ENCODE data around the gene ZNF605. TPM values are rescaled to one million over a fixed set of nuclear protein-coding genes. Genes with fewer than 3 reads are reported as not detected.
"Not testable (repeated sequence)": the region's sequence is repeated elsewhere in the genome, so short reads cannot be mapped to it uniquely, and the experiment has no call there.

The ZNF605 gene
- polyA plus RNA-seq, 3 donors = 0.32 to 1.9 (median 0.80) TPM

DNA sequence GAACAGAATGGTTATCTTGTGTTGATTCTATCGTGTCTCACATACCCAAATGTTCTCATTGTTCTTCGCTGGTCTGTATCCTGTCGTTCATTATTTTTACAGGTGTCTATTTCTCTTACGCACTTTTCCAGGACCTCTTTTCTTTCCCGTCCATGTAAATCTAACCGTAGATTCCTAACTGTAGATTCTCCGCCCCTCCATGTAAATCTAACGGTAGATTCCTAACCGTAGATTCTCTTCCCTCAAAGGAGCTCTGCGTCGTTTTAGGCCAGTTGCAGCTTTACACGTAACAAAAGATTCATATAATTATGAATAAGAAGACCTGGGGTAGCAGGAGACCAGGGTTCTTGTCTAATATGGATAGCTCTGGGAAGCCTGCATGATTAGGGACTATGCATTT is 9.7 kb upstream of the ZNF605 start:
- Mint-ChIP-seq H3K36me3 (peaks cover 0 to 14% of the 10 kb centered on the region in 2 donors), H3K9me3 (peaks cover 47 to 96% (median 89%) of the 10 kb centered on the region in 7 donors), H3K4me1 (no peaks in the 10 kb centered on the region), H3K4me3 (no peak overlapping the region), H3K27me3 (ENCODE audit: low read depth in 3 of 3) (peaks cover 0 to 3% (median 0%) of the 10 kb centered on the region in 3 donors), H3K27ac (peak overlapping the region in 1 of 7 donors; percentile 15)
- no peaks in the 10 kb centered on the region for H4K20me1 ChIP-seq (ENCODE audit: insufficient read depth, low read length)
- H3K36me3 ChIP-seq (replicated peaks in 1 of 2; ENCODE audit: control insufficient read depth in 1 of 2, insufficient read depth in 2 of 2, low read length in 2 of 2) = no peaks in the 10 kb centered on the region
- no peak overlapping the region for H3K27ac ChIP-seq (ENCODE audit: low read depth in 1 of 2, low read length in 2 of 2)
- DNase-seq = no peak
- no peaks in the 10 kb centered on the region for H3K79me2 ChIP-seq (ENCODE audit: insufficient read depth, low read length)
- intact Hi-C loops (cut with micrococcal nuclease) = no loop called here
- H2AFZ ChIP-seq (ENCODE audit: insufficient read depth, low read depth, low read length, poor library complexity, severe bottlenecking) = no peak overlapping the region
- H3K9ac ChIP-seq (ENCODE audit: insufficient read depth, low read length, poor library complexity, severe bottlenecking) = no peak overlapping the region
- 96% methylated on average over 8 of the region's 12 CpGs for WGBS (ENCODE audit: insufficient coverage)
- H3K4me1 ChIP-seq (ENCODE audit: control insufficient read depth in 1 of 2, insufficient read depth in 2 of 2, low read length in 2 of 2) = no peaks in the 10 kb centered on the region
- H3K27me3 ChIP-seq (ENCODE audit: control insufficient read depth in 2 of 2, insufficient read depth in 2 of 2, low read length in 2 of 2) = no peaks in the 10 kb centered on the region
- peaks cover 84 to 96% of the 10 kb centered on the region in 2 donors for H3K9me3 ChIP-seq (replicated peaks in 1 of 2; ENCODE audit: control insufficient read depth in 1 of 2, insufficient read depth in 1 of 2, low read length in 2 of 2)
- peak overlapping the region in 1 of 3 experiments; percentile 17 for H3K4me3 ChIP-seq (replicated peaks in 1 of 3; ENCODE audit: low read depth in 2 of 3, low read length in 3 of 3)
- TF ChIP-seq, protein P1, sequence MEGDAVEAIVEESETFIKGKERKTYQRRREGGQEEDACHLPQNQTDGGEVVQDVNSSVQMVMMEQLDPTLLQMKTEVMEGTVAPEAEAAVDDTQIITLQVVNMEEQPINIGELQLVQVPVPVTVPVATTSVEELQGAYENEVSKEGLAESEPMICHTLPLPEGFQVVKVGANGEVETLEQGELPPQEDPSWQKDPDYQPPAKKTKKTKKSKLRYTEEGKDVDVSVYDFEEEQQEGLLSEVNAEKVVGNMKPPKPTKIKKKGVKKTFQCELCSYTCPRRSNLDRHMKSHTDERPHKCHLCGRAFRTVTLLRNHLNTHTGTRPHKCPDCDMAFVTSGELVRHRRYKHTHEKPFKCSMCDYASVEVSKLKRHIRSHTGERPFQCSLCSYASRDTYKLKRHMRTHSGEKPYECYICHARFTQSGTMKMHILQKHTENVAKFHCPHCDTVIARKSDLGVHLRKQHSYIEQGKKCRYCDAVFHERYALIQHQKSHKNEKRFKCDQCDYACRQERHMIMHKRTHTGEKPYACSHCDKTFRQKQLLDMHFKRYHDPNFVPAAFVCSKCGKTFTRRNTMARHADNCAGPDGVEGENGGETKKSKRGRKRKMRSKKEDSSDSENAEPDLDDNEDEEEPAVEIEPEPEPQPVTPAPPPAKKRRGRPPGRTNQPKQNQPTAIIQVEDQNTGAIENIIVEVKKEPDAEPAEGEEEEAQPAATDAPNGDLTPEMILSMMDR (IDR thresholded peaks at IDR 0.05) = no peak
- no peak overlapping the region for H3K4me2 ChIP-seq (replicated peaks; ENCODE audit: extremely low read depth, low read length, poor library complexity, severe bottlenecking)

DNA sequence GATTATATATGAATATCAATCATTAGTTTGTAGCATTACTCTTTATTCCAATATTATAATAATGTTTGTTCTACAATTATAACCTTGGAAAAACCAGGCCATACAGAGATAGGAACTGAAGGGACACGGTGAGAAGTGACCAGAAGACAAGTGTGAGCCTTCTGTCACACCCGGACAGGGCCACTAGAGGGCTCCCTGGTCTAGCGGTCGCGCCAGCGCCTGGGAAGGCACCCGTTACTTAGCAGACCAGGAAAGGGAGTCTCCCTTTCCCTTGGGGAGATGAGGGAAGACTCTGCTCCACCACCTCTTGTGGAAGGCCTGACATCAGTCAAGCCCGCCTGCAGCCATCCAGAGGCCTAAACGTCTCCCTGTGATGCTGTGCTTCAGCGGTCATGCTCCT is 7.8 kb upstream of the ZNF605 start:
- H3K27me3 ChIP-seq (ENCODE audit: control insufficient read depth in 2 of 2, insufficient read depth in 2 of 2, low read length in 2 of 2); H3K4me1 Mint-ChIP-seq; H3K4me2 ChIP-seq (replicated peaks; ENCODE audit: extremely low read depth, low read length, poor library complexity, severe bottlenecking); H3K36me3 ChIP-seq (replicated peaks in 1 of 2; ENCODE audit: control insufficient read depth in 1 of 2, insufficient read depth in 2 of 2, low read length in 2 of 2); H3K4me1 ChIP-seq (ENCODE audit: control insufficient read depth in 1 of 2, insufficient read depth in 2 of 2, low read length in 2 of 2); H3K4me3 Mint-ChIP-seq; H3K9ac ChIP-seq (ENCODE audit: insufficient read depth, low read length, poor library complexity, severe bottlenecking); H4K20me1 ChIP-seq (ENCODE audit: insufficient read depth, low read length); DNase-seq; H3K4me3 ChIP-seq (replicated peaks in 1 of 3; ENCODE audit: low read depth in 2 of 3, low read length in 3 of 3); H3K79me2 ChIP-seq (ENCODE audit: insufficient read depth, low read length); H3K27ac ChIP-seq (ENCODE audit: low read depth in 1 of 2, low read length in 2 of 2); H3K27ac Mint-ChIP-seq; intact Hi-C loops (cut with micrococcal nuclease); H3K27me3 Mint-ChIP-seq (ENCODE audit: low read depth in 3 of 3); H2AFZ ChIP-seq (ENCODE audit: insufficient read depth, low read depth, low read length, poor library complexity, severe bottlenecking): not testable (repeated sequence)
- 89% methylated on average over 7 of the region's 10 CpGs for WGBS (ENCODE audit: insufficient coverage)
- H3K9me3 Mint-ChIP-seq = peaks cover 48 to 91% (median 82%) of the 10 kb centered on the region in 7 donors
- peaks cover 0 to 14% of the 10 kb centered on the region in 2 donors for H3K36me3 Mint-ChIP-seq
- H3K9me3 ChIP-seq (replicated peaks in 1 of 2; ENCODE audit: control insufficient read depth in 1 of 2, insufficient read depth in 1 of 2, low read length in 2 of 2) = peaks cover 81 to 87% of the 10 kb centered on the region in 2 donors

GRCh38 chr12:132961790-132962189 is 5.7 kb upstream of the ZNF605 start:
- H3K9me3 ChIP-seq (replicated peaks in 1 of 2; ENCODE audit: control insufficient read depth in 1 of 2, insufficient read depth in 1 of 2, low read length in 2 of 2) = peaks cover 76 to 85% of the 10 kb centered on the region in 2 donors
- H3K9ac ChIP-seq (ENCODE audit: insufficient read depth, low read length, poor library complexity, severe bottlenecking); H3K27me3 Mint-ChIP-seq (ENCODE audit: low read depth in 3 of 3); H3K79me2 ChIP-seq (ENCODE audit: insufficient read depth, low read length); H3K4me3 ChIP-seq (replicated peaks in 1 of 3; ENCODE audit: low read depth in 2 of 3, low read length in 3 of 3); H3K4me1 Mint-ChIP-seq; intact Hi-C loops (cut with micrococcal nuclease); H3K4me1 ChIP-seq (ENCODE audit: control insufficient read depth in 1 of 2, insufficient read depth in 2 of 2, low read length in 2 of 2); H3K4me3 Mint-ChIP-seq; H2AFZ ChIP-seq (ENCODE audit: insufficient read depth, low read depth, low read length, poor library complexity, severe bottlenecking); H3K27ac Mint-ChIP-seq; H3K27me3 ChIP-seq (ENCODE audit: control insufficient read depth in 2 of 2, insufficient read depth in 2 of 2, low read length in 2 of 2); H3K27ac ChIP-seq (ENCODE audit: low read depth in 1 of 2, low read length in 2 of 2); H3K36me3 ChIP-seq (replicated peaks in 1 of 2; ENCODE audit: control insufficient read depth in 1 of 2, insufficient read depth in 2 of 2, low read length in 2 of 2); H3K4me2 ChIP-seq (replicated peaks; ENCODE audit: extremely low read depth, low read length, poor library complexity, severe bottlenecking); H4K20me1 ChIP-seq (ENCODE audit: insufficient read depth, low read length); DNase-seq: not testable (repeated sequence)
- Mint-ChIP-seq H3K9me3 (peaks cover 45 to 91% (median 79%) of the 10 kb centered on the region in 7 donors), H3K36me3 (peaks cover 0 to 14% of the 10 kb centered on the region in 2 donors)
- 99% methylated on average over 13 of the region's 14 CpGs for WGBS (ENCODE audit: insufficient coverage)

Data from CD14-positive monocyte (primary cell).